GM23338 (cell line): ENCODE results near the gene PPM1F. TPM values are rescaled to one million over a fixed set of nuclear protein-coding genes. Genes with fewer than 3 reads are reported as not detected.

ENCODE experiments used
- ETS1 ChIP-seq: IDR thresholded peaks from 2 replicates; pipeline ENCODE4 v1.6.1; 2016; ENCODE audit warnings: antibody characterized with exemption
- EZH2 ChIP-seq: fragments of 200-600 bp; sonication (generic); IDR thresholded peaks from one replicate; pipeline ENCODE4 v1.8.0; 2017; ENCODE audit warnings: antibody characterized with exemption, mild to moderate bottlenecking, low read depth; ENCODE audit not compliant: unreplicated experiment
- EZH2phosphoT487 ChIP-seq: fragments of 200-600 bp; sonication (generic); IDR thresholded peaks from one replicate; pipeline ENCODE4 v1.8.1; 2018; ENCODE audit warnings: antibody characterized with exemption; ENCODE audit not compliant: unreplicated experiment
- JUNB ChIP-seq: IDR thresholded peaks from one replicate; pipeline ENCODE4 v1.6.1; 2016; ENCODE audit warnings: antibody characterized with exemption; ENCODE audit not compliant: unreplicated experiment
- NANOG ChIP-seq: IDR thresholded peaks from 2 replicates; pipeline ENCODE4 v1.6.1; 2016; ENCODE audit warnings: antibody characterized with exemption, borderline replicate concordance
- POLR2AphosphoS5 ChIP-seq: IDR thresholded peaks from 2 replicates; pipeline ENCODE4 v1.6.1; 2016; ENCODE audit warnings: antibody characterized with exemption, low read depth
- ZNF114 ChIP-seq: fragments of 250-450 bp; sonication (Bioruptor Pico); IDR thresholded peaks from 2 replicates; pipeline ENCODE4 v1.5.0; 2020; ENCODE audit warnings: mild to moderate bottlenecking, moderate library complexity
- ZNF331 ChIP-seq: fragments of 250-450 bp; sonication (Bioruptor Pico); IDR thresholded peaks from 2 replicates; pipeline ENCODE4 v1.5.0; 2020; ENCODE audit warnings: low read depth, mild to moderate bottlenecking, moderate library complexity
- ZNF462 ChIP-seq: fragments of 250-450 bp; sonication (Bioruptor Pico); IDR thresholded peaks from 2 replicates; pipeline ENCODE4 v1.5.0; 2020; ENCODE audit warnings: mild to moderate bottlenecking, moderate library complexity
- polyA plus RNA-seq: library from polyadenylated mRNA; unstranded; fragments of >200 nt; fragmentation: Nextera tagmentation; extraction: Ambion mirVana; gene quantifications from 2 replicates; pipeline ENCODE4 v1.2.1, GENCODE V29; 2016
- total RNA-seq: library from RNA; depleted of rRNA; stranded (reverse); fragments of >200 nt; shearing (Covaris generic); gene quantifications from 2 replicates; pipeline ENCODE4 v1.2.3, GENCODE V29; 2014
- TF ChIP-seq, protein P1 (sequence below), 2 experiments: fragments of 200-600 bp in 1 of 2; sonication (generic) in 1 of 2; conservative IDR thresholded peaks; 2 replicates each; pipeline versions ENCODE4 v1.5.1 to v1.6.1; 2016 to 2017; ENCODE audit warnings: antibody characterized with exemption in 2 of 2, low read depth in 2 of 2, mild to moderate bottlenecking in 2 of 2, moderate library complexity in 1 of 2

PPM1F gene
- total and polyA plus RNA-seq, 2 experiments from 2014 or later, result 7.1 to 29.3 TPM

DNA sequence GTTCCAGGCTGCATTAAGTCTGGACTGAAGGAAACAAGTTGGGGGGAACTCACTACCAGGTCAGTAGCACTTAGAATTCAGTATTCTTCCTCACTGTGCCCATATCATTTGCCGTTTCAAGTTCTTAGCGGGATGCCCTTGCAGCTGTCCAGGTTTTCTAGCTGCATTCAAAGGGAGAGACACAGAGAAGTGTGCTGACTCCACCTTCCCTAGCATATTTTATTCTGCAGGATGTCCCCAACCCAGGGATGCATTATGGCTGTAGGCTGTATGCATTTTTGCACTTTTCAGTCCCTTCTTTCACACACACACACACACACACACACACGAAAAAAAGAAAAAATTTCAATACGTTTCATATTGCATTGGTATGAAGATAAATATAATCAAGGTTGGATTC is 49.4 kb downstream of the PPM1F start (continued):
- TF ChIP-seq ZNF462 (CRISPR knock-in tag) (no peak), EZH2phosphoT487 (no peak), ETS1 (no peak), ZNF331 (CRISPR knock-in tag) (no peak), EZH2 (no peak), NANOG (no peak), ZNF114 (CRISPR knock-in tag) (no peak), POLR2AphosphoS5 (no peak), JUNB (no peak)
- TF ChIP-seq, protein P1, sequence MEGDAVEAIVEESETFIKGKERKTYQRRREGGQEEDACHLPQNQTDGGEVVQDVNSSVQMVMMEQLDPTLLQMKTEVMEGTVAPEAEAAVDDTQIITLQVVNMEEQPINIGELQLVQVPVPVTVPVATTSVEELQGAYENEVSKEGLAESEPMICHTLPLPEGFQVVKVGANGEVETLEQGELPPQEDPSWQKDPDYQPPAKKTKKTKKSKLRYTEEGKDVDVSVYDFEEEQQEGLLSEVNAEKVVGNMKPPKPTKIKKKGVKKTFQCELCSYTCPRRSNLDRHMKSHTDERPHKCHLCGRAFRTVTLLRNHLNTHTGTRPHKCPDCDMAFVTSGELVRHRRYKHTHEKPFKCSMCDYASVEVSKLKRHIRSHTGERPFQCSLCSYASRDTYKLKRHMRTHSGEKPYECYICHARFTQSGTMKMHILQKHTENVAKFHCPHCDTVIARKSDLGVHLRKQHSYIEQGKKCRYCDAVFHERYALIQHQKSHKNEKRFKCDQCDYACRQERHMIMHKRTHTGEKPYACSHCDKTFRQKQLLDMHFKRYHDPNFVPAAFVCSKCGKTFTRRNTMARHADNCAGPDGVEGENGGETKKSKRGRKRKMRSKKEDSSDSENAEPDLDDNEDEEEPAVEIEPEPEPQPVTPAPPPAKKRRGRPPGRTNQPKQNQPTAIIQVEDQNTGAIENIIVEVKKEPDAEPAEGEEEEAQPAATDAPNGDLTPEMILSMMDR (conservative IDR thresholded peaks at IDR 0.05; ENCODE audit: low read depth in 2 of 2), result no peak
